Hippocampal formation (tissue), 2 donors: ENCODE results near the gene ZSWIM7.

Experiments
- DNase-seq, 2 donors: peaks; one replicate each; lab custom pipeline; 2025; lab: John Stamatoyannopoulos, UW

Gene ZSWIM7

DNA sequence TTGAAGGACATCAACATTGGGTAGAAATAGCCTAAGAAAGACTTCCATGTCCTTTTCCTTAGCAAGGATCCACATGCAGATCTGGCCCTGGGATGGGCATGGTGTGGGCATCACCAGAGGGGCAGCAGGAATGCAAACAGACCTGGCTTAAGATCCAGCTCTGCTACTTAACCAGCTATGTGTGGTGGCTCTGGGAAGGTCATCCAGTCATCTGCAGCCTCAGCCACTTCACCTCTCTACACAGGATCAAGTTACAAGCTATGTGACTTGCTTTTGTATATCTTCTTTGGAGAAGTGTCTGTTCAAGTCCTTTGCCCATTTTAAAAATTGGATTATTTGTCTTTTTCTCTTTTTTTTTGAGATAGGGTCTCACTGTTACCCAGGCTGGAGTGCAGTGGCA is 68.1 kb downstream of the ZSWIM7 start:
- no peak for DNase-seq

DNA sequence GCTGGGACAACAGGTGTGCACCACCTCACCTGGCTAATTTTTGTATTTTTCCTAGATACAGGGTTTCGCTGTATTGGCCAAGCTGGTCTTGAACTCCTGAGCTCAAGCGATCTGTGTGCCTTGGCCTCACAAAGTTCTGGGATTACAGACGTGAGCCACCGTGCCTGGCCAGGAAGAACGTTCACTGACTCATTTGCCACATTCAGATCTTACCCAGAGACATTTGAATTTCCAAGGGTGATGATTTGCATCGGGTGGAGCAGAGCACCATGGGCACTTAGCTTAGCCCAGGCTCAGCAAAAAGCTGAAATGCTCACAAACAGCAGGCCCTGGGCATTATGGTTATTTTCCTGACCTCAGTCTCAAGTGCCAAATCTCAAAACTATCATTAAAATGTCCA is 69.1 kb downstream of the ZSWIM7 start:
- DNase-seq = no peak

DNA sequence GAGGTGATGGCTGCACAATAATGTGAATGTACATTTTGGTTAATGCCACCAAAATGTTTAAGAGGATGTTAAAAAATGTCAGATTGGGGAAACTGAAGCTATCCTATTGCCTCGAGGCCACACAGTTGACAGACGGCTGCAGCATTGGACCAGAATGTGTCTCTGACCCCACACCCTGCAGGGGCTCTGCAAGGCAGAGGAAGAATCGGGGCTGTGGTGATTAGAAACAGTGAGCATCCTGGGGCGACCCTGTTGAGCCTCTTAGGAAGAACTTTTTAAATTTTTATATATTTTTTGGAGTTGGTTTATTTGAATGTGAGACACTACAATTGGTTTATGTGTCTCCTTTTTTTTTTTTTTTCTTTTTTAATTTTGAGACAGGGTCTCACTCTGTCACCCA is 69.6 kb downstream of the ZSWIM7 start:
- DNase-seq = no peak

DNA sequence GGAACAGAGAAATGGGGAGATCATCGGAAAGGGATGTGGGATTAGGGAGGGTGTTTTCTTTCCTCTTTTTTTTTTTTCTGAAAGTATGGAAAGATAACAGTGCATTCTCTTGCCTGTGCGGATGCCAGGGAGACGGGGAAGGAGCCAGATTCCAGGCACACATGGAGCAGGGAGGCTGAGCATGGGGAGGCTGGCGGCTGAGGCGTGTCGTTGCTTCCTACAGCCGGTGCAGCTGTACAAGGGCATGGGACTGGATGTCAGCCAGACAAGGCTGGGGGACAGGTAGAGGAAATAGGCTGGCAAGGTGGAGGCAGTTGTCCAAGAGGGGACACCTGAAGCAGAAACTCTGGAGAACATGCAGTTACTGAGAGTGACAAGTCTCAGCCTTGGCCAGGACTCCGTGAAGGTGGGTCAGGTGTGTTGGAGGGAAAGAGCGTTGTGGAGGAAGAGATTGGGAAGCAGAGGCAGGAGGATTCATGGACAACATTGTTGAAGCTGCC is 71.2 kb downstream of the ZSWIM7 start:
- no peak for DNase-seq
